Dermis blood vessel endothelial cell (primary cell): Measurements from ENCODE around the gene SCARB1. TPM values are rescaled to one million over a fixed set of nuclear protein-coding genes. Genes with fewer than 3 reads are reported as not detected.

Experiments used
- DNase-seq: peaks from one replicate; pipeline ENCODE4 v3.0.0; 2010
- total RNA-seq: library from RNA; depleted of rRNA; stranded (reverse); fragments of >200 nt; gene quantifications from 2 replicates; pipeline ENCODE4 v1.2.3, GENCODE V29; 2014

SCARB1 gene
- total RNA-seq, 1 donor from 2014 or later: 42.5 TPM

DNA sequence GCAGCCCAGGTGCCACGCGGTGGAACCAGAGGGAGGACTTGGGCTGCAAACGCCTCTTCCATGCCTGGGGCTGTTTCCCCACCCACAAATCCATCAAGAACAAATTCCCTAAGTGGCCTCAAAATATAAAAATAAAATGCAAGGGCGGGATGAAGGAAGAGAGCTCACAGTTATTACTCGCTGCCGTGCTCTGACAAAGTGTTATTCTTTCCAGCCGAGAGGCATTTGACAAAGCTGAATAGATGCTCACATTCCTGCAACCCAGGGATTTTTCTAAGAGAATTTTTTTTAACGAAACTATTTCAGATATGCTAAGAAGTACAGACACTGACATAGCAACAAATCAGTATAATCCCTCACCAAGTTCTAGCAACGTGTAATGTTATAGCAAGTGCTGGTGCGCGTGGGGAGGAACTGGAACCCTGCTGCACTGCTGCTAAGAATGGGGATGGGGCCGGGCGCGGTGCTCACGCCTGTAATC lies 70.7 kb downstream of the SCARB1 start:
- no peak for DNase-seq

GRCh38 chr12:124792156-124792555 lies 71.5 kb downstream of the SCARB1 start:
- no peak for DNase-seq

DNA sequence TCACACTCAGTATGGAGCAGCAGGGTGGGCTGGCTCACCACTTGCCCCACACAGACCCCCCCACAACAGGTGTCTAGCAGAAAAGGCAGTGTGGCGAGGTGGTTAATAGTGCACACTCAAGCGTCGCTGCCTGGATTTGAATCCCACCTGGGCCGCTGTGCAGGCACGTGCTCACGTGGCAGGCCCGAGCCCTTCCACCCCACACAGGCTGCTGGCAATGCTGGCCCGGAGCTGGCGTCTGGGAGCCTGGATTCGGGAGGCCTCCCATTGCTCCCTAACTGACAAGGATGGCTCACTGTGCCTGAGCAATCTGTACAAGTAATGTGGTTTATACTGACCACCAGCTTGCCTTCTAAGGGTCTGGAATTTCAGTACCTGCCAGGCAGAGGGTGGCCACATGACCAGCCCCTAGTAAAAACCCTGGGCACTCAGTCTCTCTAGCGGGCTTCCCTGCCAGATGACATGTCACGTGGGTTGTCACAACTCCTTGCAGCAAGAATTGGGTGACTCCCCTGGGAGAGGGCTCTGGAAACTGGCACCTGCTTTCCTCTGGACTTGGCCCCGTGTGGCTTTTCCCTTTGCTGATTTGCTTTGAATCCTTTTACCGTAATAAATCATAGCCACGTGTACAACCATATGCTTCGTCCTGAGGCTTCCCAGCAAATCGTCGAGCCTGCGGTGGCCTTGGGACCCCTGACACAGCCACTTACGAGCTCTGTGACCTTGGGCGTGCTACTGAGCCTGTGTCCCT lies 72.8 kb downstream of the SCARB1 start:
- DNase-seq: no peak

- DNase-seq: no peak
Observed at GRCh38 chr12:124788936-124789555, 74.6 kb downstream of the SCARB1 start.

DNA sequence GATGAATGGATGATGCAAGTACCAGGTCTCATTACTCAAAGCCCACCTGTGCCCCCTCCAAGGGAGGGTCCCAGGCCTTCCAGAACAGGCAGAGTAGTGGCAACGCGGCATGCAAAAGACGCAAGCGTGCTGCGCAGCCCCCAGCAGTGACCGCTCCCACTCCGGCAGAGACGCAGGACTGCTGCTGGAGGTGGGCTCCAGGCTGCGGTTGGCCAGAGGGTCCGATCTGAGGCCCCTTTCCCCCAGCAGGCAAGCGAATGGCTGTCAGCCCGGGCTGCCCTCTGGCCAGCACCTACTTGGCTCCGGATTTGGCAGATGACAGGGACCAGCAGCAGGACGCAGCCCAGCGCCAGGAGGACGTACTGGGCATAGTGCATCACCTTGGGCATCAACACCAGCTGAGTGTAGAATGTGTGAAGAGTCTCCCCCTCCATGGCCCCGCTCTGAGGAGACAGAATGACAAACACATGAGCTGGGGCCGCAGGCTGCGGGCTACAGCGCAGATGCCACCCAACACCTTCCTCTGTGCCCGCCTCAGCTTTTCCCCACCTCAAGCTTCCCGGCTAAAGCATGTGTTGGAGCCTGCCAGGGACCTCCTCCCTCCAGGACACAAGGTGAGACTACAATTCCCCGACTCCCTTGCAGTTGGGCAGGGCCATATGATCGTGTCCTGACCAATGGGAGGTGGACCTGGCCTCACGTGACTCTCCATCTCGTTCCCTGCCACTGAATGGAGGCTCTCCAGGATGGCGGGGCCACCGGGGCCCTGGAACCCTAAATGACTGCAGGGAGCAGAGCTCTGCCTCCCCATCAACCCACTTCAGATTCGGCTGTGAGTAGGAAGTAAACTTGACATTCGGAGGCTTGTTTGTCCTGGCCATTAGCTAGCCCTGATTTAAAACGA lies 77.4 kb downstream of the SCARB1 start:
- peak; percentile 90 for DNase-seq

DNA sequence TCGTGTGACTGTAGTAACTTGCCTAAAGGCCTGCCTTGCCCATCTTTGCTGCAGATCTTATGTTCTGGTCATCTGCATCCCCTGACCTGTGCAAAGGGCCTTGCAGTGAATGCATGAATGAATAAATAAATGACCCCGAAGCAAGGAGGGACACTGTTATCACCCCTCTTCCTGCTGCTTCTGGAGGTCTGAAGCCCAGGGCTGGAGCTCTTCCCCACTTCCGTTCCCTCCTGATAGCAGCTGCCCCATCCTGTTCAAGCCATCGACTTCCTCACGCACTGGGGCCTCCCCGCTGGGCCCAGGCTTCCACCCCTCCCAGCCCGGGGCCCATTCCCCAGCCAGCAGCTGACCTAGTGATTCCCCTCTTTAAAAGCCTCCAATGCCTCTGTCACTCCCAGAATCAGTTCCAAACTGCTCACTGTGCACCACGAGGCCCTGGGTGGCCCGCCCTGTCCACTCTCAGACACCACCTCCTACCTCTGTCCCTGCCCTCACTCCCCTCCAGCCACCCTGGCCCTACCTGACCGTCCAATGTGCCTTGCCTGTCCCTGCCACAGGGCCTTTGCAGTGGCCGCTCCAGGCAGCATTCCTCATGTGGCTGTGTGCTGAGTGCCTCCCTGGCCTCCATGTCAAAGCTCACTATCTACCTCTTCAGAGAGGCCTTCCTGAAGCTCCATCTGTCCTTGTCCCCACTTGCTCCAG lies 78.6 kb downstream of the SCARB1 start:
- no peak for DNase-seq

GRCh38 chr12:124783087-124783486 lies 80.6 kb downstream of the SCARB1 start:
- no peak for DNase-seq

- DNase-seq: no peak
Observed at GRCh38 chr12:124782132-124782531, 81.5 kb downstream of the SCARB1 start.

DNA sequence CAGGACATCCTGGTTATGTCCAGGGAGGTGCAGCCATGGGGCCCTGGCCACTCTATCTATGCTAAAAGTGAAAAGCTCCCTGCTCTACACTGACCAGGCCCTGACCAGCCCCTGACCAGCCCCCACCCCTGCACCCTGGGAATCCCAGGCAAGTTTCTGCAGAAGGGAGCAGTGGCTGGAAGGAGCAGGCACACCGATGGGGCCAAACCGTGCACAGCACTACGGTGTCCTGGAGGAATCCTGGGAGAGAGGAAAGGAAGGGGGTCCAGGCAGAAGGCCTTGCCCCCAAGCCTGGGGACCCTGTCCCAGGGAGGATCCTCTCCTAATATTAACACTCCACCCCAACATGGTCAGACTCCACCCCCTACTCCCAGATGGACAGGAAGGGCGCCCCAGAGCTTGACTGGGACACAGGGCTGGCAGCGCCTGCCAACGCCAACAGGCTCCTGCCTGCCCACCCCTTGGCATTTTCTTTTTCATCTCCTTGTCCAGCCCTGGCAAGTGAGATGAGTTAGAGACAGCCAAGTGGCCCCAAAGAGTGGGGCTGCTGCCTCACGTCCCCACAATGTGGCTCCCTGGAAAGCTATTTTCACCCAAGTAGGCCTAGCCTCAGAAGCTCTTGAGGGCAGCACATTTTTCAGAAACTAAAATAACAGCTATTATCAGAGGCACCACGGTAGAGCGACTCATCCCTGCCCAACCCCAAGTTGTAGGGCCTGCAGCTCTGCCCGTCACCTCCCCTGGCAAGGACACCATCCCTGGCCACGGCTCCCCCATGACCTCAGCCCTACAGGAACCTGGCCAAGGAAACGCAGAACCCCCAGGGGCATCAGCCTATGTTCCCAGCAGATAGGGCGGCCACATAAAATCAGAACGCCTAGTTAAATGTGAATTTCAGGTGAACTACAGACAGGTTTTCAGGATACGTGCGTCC lies 82.6 kb downstream of the SCARB1 start:
- no peak for DNase-seq

GRCh38 chr12:124780336-124780735 lies 83.3 kb downstream of the SCARB1 start:
- no peak for DNase-seq

DNA sequence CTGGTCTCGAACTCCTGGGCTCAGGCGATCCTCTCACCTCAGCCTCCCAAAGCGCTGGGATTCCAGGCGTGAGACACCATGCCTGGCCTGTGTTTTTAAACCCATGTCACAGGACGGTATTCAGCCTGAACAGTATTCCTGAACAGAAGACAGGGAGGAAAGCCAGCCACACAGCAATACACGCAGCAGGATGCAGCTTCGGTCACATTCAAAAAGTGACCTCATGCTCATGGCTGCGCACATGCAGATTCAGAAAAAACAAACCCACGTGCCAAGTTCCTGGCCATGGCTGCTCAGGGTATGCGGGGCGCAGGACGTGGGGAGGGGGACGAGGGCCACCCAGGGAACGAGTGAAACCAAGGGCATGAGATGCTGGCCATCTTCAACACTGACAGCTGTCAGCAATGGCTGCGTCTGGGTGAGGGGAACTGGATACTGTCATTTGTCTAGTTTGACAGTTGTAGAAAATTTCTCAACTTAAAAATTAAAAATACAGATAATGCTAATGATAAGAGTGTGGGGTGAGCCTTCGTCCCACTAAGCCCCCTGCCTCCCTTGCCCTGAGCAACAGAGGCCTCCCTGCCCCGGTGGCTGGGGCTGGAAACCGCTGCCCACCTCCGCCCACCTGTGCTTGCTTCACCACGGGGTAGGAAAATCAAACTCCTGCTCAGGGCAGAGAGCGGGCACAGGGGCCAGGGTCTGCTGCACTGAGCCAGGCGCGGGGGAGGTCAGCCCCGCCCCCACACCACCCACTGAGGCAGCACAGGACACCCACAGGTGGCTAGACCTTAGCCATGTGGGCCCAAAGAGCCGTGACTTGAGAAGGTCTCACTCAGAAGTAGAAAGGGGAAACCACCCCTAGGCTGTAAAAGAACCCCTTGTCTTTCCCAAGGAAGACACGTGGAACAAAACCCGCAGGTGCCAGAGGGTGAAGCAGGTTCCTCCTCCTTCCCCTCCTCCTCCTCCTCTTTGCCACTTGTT lies 84.2 kb downstream of the SCARB1 start:
- DNase-seq: peak; percentile 12

GRCh38 chr12:124778411-124778810 lies 85.3 kb downstream of the SCARB1 start:
- DNase-seq: no peak

DNA sequence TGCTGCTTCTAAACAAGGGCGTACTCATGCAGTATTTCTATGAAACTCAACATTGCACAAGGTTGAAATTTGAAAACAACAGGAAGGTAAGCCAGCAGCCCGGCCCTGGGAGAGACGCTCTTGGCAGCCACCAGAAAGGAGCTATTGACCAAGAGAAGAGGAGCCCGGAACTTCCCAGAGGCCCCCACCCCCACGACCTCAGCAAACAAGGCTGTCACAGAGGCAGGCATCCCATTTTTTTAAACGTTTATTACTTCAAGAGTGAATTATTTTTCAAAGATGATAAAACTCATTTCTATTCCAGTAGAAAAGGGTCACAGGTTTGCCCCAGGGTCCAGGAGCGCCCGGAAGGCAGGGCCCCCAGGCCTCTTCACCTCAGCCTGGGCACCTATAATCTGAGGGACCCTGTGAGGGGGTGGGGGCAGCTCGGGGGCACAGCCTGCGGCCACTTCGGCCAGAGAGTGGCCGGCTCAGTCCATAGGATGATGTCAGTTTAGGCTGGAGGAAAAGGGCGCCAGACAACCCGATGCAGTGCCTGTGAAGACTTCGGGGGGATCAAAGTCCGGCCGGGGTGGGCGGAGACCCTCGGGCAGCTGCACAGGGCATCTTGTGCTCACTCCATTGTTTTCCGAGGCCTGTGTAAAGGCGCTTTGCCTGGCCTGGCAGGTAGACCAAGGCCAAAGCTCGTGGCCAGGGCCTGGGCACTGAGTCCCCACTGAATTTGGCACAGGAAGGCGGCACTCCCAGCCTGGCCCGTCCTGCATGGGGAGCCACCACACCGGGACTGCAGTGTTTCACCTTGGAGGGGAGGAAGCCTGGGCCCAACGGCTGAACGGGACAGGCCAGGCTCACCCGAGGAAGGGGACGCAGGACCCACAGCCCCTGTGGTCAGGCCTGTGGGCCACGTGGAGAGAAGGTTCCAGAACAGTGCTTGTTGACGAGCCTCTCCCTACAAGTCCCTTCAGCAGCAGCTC lies 86.0 kb downstream of the SCARB1 start:
- DNase-seq: no peak

DNA sequence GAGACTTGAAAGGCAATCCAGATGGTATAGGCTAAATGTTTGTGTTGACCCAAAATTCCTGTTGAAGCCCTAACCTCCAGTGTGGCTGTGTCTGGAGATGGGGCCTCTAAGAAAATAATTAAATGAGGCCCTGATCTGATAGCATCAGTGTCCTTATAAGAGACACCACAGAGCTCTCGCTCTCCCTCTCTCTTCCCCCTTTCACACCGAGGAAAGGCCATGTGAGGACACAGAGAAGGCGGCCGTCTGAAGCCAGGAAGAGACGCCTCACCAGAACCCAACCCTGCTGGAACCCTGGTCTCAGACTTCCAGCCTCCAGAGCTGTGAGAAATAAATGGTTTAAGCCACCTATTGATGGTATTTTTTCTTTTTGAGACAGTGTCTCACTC lies 87.5 kb downstream of the SCARB1 start:
- no peak for DNase-seq

DNA sequence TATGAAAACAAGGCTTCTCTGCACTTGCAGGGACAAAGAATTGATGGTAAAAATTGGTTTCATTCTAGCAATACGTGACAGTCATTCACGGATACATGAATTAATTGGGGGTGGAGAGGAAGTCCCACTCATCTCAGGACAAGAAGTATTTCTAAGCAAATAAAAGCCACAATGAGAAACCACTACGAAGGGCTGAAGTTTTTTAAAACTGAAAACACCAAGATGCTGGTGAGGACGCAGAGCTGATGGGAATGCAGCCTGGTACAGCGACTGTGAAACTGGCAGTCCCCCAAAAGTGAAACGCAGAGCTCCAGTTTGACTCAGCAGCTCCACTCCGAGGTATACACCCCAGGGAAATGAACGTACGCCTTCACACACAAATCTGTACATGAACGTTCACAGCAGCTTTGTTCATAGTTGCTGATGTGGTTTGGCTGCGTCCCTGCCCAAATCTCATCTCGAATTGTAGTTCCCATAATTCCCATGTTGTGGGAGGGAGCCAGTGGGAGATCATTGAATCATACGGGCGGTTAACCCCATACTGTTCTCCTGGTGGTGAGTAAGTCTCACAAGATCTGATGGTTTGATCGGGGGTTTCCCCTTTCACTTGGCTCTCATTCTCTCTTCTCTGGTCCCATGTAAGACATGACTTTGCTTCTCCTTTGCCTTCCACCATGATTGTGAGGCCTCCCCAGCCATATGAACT lies 89.0 kb downstream of the SCARB1 start:
- DNase-seq: peak; percentile 13

DNA sequence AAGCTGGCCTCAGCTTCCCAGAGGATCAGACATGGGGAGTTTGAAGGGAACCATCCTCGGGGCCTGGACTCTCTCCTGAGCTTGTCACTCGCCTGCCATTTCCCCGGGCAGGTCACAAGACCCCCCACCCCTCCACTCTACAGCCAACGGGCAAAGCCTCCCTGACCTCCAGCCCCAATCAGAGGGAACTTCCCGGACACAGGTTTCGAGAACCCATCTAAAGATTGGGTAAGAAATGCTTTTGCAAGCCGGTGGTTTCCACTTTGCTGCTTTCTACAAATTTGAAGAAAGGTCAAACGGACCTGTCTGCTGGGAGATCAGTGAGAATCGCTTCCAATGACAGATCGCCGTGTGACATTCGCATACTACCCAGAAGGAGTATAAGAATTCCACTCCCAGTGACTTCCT lies 89.6 kb downstream of the SCARB1 start:
- no peak for DNase-seq

DNA sequence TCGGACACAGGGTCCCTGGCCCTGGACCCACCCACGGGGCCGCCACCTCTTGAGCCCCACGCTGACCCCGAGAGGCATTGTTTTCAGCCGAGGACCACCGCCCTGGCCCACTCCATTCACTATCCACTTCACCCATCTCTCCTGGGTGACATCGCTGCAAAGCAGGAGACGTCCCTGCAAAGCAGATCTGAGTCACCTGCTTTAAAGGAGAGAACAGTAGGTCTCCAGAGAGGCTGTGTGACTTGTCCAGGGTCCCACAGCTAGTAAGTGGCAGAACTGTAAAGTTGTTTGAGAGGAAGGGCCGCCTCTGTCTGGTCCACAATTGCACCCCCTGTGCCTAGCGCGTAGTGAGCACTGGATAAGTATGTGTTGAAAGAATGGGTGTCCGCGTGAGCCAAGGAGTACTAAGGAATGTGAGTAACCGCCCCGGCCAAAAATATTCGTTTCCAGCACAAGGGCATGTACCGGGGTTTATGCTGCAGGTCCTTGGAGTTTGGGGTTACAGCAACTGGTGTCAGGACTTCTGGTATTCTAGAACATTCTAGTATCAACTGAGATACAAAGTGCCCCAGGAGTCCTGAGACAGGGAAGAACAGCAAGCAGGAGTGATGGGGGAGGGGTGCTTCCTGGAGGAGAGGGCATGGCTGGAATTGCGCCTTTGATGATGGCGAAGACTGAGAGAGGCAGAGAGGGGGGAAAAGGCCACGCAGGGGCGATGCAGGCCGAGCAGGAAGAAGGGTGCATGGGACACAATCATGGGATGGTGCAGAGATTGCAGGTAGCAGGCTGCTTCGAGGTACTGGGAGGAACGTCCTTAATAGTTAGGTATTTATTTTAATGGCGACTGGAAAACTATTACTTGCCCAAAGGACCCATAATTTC lies 91.1 kb downstream of the SCARB1 start:
- DNase-seq: no peak
